NCI-H774 (cell line): ENCODE measurements around the gene ANKMY2.
"Not testable (repeated sequence)": the region's sequence is repeated elsewhere in the genome, so short reads cannot be mapped to it uniquely, and the experiment has no call there.

Source experiments
- DNase-seq: peaks from one replicate; lab custom pipeline; 2025; lab: John Stamatoyannopoulos, UW

Gene ANKMY2

DNA sequence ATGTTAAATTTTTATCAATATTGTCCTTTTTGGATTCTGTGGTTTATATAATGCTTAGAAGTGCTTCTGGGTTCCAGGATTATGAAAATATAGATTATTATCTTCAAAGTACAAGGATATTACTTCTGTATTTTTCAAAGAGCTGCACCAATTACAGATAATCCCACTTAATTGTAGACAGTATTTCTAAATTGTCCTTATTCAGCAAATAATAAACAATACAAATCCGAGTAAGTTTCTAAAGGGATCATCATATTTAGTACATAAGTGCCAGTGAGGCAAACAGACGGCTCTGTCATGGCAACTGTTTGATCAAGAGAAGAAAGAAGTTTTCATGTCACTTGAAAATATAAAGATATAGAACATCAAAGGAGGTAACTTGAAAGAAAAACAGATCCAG, 19.2 kb downstream of the ANKMY2 start:
- DNase-seq = no peak

DNA sequence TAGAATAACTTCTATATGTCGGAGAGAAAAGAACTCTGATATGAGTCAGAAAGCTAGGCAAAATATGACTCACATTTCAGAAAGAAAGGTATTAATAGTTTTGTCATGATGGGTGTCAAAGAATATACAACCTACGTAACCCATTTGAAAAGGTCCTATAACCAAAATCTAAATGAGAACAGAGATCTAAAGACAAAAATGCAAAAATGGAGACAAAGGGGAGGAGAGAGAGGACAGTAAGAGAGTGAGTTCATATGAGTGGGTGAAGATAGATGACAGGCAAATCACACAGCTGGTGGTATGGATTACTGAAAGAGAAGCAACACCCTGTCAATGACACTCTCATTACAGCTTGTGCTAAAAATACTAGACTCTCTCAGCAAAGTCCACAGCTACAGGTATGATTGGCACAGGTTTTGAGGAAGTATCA, 25.6 kb downstream of the ANKMY2 start:
- DNase-seq = no peak

DNA sequence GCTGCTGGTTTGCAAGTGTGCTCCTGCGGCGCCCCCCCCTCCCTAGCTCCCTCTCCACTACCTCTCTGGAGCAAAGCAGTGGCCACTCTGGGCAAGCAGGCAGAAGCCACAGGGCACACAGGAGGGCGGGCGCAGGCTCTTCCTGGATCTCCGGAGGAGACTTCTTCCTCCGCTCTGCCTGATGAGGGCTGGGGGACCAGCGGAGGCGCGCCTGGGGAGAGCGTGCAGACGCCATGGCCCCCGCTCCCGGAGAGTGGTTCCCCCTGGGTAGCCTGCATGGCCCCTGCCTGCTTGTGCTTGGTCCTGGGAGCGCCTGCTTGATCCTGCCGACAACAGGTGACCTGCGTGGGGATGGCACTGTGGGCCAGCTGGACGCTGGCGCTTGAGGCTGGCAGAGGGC, 29.0 kb downstream of the ANKMY2 start:
- DNase-seq = no peak

DNA sequence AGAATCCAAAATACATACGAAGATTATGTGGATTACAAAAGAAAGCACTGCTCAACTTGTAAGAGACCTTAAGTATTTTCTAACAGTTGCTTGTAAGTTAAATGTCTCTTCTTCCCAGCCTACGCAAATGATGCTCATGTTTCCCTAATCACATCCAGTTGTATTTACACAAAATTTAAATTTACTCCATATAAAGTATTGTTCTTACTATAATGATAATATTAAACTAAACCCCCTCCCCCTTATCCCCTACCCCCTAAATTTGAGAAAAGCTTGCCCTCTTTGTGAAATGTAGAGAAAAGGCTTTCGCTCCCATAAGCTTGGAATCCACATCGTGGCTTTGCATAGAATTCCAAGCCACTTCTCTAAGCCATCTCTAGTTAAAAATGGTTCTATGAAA, 29.4 kb downstream of the ANKMY2 start:
- DNase-seq = no peak

DNA sequence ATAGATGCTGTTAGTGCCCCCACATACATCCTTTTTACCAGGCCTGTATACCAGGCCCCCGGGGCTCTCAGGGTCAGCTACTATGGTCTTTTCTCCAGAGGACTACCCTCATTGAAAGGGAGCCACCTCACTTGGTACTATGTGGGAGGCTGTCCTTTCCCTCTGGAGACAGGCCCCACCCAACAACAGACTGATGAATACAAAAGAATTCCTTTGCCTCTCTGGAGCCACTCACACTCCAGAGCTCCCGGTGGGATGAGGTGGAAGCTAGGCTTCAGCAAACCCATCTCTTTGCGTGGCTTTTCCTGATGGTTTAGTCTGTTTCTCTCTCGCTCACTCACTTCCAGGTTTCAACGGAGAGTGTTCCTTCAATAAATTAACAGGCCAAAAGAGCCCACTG, 30.3 kb downstream of the ANKMY2 start:
- no peak for DNase-seq

DNA sequence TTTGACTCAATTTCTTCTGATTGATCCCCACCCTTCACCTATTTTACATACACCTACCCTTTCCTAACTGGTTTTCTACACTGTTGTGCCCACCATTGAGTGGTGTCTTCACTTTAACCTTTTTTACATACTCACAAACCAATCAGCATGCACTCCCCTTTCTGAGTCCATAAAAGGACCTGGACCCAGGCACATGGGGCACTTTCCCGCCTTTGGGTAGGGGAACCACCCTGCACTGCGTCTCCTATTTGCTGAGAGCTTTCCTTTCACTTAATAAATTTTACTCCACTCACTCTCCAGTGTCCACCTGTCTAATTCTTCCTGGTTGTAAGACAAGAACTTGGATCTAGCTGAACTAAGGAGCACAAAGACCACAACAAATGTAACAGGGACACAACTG, 33.8 kb downstream of the ANKMY2 start:
- DNase-seq = no peak

DNA sequence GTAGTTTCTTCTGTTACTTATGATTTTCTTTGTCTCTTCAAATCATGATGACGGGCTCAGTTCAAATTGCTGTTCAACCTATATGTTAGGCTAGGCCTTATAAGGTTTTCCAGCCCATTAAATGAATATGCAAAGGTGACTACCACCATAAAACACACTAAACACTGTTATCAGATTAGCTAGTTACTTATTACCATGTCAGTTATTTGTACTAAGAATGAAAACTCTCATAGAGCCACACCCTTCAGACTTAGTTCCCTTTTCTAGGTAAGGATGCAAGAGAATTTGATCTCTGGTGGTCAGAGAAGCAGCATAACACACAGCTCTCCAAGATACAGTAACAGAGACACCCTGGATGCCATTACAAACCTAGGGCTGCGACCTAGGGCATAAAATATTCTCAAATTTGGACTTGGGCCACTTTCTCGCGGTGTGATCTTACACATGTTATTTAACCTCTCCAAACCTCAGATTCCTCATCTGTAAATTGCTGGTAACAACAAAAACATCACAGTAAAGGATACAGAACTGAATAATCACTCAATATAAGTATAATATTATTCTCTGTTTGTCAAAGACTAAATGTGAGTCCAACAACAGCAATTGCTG, 35.6 kb downstream of the ANKMY2 start:
- no peak for DNase-seq

DNA sequence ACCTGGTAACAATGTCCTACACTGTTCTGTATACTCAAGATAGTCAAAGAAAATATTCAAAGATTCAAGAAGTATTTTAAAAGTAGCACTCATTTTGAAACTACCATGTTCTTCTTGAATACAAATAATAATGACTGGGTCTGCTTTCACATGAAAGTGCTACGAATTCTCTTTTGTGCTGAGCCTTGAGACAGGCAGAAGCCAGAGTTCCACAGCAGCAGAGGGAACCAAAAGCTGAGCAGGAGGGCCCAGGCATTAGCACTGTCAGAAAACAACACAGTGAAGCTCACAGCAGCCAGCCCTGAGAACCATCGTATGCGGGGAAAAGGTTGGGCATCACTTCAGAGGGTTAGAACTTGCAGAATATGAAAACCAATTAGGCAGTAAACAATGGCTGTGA, 38.9 kb downstream of the ANKMY2 start:
- no peak for DNase-seq

DNA sequence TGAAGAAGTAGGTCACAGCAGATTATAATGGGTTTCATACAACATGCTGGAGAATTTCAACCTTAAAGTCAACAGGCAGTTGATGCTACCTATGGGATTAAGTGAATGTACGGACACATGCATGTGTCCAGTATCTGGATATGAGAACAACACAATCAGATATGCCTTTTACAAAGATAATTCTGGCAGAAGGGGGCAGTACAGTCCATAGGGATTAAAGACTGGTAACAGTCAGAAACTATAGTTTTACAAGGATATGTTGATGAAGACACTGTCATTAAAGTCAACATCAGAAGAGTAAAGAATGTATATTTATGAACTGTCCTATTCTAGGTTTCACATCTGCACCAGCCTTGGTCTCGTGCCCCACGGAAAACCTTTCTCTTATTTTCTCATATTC, 41.5 kb downstream of the ANKMY2 start:
- no peak for DNase-seq

DNA sequence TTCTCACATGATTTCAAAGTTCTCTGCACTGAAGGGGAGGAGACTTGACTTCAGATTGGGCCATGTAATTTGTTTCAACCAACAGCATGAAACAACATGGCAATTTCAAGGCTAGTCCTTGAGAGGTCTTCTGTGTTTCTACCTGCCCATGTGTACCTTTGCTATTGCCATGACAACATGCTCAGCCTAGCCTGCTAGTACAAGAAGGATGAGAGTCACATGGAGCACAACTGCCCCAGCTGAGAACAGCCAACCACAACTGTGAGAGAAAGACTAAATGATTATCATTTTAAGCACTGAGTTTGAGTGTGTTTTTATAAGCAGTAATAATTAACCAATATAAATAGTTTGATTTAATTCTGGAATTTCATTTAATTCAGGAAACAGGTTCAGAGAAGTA, 41.9 kb downstream of the ANKMY2 start:
- DNase-seq = no peak

DNA sequence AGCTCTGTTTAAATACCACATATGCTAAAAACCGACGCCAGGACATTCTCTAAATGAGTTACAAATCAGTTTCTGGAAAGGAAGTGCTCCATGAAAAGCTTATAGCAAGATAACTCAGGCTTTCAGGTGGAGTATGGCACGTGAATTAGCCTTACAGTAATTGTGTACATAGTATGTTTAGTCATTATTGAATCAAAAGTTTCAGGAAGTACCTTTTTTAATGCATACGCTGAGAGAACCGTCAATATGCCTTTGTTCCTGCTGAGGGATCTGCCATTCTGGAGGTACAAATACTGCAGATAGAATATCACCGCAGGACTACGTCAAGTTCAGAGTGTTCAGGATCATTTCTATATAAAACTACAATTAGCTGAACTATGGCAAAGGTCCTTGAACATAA, 45.7 kb downstream of the ANKMY2 start:
- DNase-seq = no peak

DNA sequence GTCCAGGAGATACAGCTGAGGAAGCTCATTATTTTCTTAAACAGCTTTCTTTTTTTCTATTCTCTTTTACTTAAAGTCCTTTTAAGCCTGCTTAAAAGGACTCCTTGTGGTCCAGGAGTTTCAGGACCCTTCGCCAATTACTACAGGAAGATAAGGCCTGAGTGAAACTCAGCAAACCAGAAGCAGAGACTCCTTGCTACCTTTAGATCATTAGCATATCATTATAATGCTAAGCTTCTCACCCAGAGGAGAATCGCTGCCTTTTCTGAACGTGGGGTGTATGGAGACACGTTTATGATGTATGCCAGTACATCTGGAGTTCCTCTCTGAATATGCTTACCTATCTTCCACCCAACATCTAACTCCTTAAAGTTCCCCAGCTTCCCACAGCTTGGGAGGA, 47.5 kb downstream of the ANKMY2 start:
- DNase-seq = no peak

DNA sequence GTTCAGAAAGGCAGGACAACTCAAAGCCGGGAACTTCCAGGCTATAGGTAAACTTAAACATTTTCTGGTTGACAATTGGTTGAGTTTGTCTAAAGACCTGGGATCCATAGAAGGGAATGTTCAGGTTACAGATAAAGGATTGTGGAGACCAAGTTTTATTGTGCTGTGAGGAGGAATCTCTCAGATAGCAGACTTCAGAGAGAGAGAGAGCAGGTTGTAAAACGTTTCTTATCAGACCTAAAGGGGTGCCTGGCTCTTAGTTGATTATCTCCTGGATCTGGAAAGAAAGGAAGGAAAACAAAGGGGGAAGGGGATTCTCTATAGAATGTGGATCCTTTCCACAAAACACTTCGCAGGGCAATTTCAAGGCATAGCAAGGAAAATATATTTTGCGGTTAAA, 50.0 kb downstream of the ANKMY2 start:
- not testable (repeated sequence) for DNase-seq

DNA sequence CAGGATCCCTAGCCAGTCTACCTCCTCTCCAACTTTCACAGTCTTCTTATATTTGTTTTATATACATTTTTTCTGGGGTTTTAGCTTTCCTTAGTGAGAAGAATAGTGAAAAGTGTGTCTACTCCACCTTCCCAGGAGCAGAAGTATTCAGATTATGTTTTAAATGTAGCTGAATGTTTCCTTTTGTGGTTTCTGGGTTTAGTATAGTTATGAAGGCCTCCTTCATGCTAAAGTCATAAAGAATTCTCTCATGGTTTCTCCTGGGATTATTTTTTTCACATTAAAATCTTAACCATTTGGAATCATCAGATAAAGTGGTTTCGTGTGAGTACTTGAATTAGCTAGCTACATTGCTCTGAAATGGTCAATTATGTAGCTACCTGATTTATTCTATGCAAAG, 50.9 kb downstream of the ANKMY2 start:
- DNase-seq = no peak

DNA sequence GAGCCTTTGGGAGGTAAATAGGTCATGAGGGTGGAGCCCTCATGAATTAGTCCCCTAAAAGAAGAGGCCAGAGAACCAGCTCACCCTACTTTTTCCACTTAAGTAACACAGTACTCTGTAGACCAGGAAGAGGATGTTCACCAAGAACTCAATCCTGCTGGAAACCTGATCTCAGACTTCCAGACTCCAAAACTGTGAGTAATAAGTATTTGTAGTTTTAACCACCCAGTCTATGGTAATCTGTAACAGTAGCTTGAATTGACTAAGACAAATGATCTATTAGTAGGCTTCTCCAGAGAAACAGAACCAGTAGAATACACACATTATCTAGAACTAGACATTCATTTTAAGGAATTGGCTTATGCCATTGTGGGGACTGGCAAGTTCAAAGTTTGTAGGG, 51.5 kb downstream of the ANKMY2 start:
- DNase-seq = no peak

DNA sequence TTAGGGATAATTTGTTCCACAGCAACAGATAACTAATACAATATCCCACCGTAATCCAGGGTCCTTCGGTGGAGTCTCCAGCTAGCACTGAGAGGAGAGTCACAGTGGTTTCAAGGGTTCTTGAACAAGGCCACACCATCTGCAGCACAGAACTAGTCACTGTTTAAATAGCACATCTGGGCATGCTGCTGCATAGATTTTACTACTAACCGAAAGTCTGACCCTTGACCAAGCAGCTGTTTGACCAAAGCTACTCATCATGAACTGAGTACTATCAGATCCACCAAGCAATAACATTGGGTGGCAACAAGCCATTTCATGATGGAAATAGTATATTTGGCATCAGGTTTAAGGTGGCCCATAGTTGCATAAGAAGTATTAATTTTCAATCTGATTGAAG, 53.2 kb downstream of the ANKMY2 start:
- no peak for DNase-seq

DNA sequence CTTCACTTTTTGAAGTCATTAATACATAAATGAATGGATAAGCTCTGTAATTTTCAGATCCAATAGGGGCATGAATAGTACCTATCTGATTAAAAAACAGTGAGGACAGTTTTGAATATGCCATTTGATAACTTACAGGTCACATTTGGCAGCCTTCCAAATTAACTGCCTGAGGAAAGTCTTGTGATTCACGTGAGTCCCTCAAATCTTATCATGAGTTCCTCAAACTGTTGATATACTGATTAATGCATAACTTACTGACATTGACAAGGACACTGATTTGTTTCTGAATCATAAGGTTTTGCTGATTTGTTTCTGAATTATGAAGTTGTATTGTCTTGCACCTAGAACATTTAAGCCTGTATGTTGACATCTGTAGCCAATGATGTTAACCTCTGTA, 55.1 kb downstream of the ANKMY2 start:
- no peak for DNase-seq

DNA sequence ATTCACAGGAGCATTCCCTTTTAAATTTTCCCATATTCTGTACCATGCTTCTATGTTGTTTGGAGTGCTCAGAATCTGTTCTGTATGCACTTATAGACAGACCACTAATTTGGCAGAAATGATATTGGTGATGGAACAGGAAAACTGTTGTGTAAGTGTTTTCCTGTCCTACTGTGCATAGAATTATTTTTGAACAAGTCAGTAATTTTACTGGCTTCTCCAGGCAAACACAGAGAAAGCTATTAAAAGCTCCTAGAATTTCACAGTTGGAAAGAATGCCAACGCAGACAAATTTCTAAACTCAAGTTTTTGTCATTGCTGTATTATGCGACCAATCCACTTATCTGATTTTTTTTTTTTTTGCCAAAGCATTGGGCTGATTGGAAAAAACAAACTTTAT, 55.7 kb downstream of the ANKMY2 start:
- DNase-seq = no peak

DNA sequence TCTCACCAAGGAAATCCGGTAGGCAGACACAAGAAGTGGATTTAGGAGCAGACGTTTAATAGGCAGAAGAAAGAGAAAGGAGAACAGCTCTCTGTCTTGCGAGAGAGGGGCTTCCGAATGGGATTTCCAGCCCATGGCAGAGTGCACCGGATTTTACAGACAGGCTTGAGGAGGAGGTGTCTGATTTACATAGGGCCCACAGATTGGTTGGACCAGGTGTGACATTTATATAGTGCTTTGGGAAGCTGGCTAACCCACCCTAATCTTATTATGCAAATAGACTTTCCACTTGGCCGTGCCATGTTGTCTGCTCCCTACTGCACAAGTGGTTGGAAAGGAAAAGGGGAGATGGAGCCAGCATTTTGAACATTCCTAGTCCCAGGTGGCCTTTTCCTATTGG, 57.8 kb downstream of the ANKMY2 start:
- peak; percentile 80 for DNase-seq

DNA sequence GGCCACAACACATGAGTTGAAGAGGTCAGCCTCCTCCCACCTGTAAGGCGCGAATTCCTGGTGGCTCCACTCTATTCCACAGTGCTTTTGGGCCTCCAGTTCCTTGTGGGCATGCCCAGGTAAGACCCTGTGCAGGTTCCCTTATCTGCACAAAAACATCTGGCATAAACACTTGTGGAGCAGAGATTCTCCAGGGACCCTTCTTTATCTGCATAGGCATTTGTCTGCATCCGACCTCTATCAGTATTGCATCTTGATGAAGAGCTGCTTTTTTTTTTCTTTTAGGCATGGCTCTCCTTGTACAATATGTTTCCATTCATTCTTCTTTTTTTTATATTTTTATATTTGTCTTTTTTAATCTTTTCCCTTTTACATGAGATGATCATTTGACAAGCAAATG, 58.4 kb downstream of the ANKMY2 start:
- no peak for DNase-seq

DNA sequence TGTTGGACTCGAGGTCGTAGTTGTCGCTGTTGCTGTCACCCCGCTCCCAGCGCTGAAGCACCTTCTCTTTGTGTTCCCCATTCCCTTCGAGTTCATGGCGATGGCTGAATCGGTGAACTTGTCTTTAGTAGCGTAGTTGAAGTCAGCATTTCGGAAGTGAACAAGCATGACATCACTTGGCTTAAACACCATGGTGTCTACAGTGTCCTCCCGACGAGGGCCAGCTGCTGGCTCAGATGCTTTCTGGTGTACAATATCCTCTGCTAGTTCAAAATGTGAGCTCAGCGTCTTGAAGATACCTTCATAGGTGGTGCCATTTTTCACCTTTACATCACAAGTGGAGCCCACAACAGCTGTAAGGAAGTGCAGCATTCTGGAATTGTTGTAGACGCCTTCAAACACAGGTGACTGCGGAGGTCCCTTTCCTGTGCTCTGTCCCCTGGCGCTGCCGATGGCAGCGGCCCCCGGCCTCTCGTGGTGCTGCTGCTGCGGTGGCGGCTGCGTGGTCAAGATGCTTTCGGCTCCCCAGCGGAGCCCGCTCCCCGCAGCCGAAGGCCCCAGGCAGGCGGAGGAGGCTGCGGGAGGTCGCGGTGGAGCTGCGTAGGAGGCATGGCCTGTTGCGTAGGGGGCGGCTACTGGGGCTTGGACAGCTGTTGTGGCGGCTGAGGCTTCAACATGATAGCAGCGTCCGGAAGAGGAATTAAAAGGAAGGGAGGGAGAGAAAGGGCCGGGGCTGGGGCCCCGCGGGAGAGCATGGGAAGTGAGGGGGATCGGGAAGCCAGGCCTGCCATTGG, 59.3 kb downstream of the ANKMY2 start:
- no peak for DNase-seq

DNA sequence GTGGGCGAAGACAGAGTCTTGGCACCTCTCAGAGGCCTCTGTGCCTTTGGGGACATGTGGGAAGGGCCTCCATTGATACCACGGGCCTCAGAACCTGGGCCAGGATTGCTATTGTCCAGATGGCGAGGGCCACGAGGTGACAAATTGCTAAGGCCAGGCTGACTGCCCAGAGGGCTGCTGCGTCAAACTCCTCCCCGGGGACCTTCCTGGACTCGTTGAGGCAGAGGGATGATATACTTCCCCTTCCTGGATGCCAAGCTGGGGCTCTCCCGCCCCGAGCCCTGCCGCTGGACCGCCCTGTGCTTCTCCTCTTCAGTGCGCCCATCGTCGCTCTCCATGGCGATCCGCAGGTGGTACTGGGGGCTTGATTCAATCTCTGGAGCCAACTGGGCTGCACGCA, 60.0 kb downstream of the ANKMY2 start:
- DNase-seq = no peak

DNA sequence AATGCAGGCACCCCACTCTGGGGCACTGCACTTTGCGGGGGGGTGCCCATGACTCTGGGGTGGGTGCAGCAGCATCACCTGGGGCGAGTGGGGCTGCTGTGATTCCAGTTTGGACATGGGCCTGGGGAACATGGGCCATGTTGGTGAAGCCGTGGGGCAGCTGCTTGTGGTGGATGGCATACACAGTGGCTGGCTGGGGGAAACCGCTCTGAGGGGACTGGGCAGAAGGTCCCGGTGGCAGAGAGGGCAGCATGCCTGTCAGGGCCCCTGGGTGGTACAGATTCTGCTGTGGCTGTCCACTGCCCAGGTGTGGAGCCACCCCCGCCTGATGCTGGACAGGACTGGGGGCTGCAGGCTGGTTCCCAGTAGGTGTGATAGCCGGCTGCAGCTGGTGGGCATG, 61.7 kb downstream of the ANKMY2 start:
- DNase-seq = no peak

DNA sequence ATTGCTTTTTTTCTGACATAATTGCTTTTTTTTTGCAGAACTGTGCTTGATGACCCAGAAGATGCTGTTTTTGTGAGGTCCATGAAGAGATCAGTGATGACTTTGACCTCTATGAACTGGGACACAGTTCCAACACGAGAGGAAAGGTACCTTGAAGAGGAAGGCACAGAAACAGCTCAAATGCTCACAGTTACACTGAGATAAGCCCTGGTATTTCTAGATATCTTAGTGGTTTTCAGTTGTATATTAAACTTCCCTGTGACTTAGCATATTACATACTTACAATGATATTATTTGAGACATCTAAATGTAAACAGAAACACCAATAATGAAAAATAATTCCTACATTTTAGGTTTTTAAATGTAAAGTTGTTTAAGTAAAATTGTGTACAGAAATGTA, 64.3 kb downstream of the ANKMY2 start:
- no peak for DNase-seq
